ENCODE results near the gene SELENOW.
"Not testable (repeated sequence)": the region's sequence is repeated elsewhere in the genome, so short reads cannot be mapped to it uniquely, and the experiment has no call there.

The SELENOW gene

DNA sequence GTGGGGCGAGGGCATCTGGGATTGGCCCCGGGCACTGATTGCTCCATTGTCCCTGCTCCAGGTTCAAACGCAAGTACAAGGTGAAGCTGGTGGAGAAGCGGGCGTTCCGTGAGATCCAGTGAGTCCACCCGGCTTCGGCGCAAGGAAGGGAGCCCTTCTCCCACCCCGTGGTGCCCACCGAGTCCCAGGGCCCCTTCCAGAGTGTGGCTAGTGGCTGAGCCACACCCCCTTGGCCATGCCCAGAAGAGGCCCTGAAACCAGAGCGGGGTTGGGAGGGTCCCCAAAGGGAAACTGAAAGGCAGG is 21.9 kb upstream of the SELENOW start:
- in situ Hi-C loops (cut with MboI; ENCODE audit: low sequenced_read_pairs), result no loop called here

DNA sequence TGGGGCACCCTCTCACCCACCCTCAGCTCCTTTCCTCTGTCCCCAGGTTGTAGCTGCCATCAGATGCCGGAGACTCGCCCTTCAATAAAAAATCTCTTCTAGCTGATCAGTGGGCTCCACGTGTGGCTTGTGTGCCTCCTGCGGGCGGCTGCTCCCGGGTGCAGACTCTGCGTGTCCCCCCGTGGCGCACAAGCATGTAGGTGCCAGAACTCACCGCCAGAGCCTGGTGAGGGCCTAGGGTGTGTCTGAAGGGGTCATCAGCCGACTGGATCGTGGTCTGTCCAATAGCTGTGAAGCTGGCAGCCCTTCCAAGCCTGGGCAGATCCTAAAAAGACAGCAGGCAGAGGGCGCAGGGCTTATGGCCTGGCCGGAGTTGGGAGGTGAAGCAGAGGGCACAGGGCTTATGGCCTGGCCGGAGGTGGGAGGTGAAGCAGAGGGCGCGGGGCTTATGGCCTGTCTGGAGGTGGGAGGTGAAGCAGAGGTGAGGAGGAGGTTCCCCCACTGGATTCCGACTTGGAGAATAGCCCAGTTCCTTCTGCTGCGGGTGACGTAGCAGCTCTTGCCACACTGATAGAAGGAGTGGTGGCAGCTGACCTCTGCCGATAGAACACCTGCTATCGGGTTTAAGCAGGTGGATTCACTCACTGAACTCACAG is 21.4 kb upstream of the SELENOW start:
- in situ Hi-C loops (cut with MboI; ENCODE audit: low sequenced_read_pairs), result no loop called here

DNA sequence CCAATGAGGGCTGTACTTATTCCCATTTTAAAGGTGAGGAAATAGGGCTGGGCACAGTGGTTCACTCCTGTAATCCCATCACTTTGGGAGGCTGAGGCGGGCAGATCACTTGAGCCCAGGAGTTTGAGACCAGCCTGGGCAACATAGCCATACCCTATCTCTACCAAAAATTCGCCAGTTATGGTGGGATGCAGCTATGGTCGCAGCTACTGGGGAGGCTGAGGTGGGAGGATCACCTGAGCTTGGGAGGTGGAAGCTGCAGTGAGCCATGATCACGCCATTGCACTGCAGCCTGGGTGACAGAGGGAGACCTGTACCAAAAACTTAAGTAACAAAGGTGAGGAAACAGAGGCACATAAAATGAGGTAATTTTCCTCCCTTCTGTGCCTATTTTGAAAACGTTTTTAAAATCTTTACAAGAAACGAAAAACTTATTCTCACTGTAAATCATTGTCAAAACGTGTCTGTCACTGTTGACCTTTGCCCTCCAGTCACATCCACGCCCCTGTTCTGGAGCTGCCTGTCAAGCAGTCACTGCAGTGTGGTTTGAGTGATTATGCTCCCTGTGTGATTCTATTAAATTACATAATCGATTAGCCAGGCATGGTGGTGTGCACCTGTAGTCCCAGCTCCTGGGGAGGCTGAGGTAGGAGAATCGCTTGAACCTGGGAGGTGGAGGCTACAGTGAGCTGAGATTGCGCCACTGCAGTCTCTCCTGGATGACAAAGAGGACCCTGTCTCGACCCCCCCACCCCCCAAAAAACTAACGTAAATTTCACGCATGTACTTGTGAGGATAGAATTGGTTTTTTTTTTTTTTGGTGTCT is 20.7 kb upstream of the SELENOW start:
- in situ Hi-C loops (cut with MboI; ENCODE audit: low sequenced_read_pairs), result no loop called here

DNA sequence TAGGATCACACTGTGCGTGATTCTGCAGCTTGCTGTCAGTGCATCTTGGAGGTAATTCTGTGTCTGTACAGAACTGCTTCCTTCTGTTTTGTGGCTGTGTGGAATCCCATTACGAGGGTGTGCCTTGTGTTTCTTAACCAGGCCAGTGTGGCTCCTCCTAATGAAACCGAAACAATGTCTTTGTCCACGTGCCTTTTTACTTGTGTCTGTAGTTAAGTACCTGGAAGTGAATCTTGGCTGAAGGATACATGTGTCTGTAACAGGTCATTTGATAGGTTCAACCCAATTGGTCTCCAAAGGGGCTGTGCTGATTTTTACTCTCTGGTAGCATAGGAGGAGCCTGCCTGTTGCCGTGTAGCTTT is 20.1 kb upstream of the SELENOW start:
- in situ Hi-C loops (cut with MboI; ENCODE audit: low sequenced_read_pairs), result no loop called here

DNA sequence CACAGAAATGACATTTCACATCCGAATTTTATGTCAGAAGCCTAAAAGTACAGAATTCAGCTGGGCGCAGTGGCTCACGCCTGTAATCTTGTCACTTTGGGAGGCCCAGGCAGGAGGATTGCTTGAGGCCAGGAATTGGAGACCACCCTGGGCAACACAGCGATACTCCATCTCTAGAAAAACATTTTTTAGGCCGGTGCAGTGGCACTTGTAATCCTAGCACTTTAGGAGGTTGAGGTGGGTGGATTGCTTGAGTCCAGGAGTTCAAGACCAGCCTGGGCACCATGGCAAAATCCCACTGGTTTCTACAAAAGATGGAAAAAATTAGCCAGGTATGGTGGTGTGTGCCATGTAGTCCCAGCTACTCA is 17.9 kb upstream of the SELENOW start:
- in situ Hi-C loops (cut with MboI; ENCODE audit: low sequenced_read_pairs), result no loop called here

DNA sequence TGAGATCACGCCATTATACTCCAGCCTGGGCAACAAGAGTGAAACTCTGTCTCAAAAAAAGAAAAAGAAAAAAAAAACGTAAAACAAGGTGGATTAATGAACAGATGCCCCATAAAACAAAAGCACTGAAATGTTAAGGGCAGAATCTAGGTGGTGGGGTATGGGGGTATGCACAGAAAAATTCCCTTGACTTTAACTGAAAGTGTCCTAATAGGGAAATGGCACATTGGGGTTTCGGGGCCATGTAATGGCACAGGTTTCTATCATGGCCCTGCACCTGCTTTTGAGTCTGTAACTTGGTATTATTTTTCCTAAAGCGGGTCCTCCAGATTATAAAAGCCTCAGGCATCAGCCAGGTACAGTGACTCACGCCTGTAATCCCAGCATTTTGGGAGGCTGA is 16.9 kb upstream of the SELENOW start:
- in situ Hi-C loops (cut with MboI; ENCODE audit: low sequenced_read_pairs), result no loop called here

DNA sequence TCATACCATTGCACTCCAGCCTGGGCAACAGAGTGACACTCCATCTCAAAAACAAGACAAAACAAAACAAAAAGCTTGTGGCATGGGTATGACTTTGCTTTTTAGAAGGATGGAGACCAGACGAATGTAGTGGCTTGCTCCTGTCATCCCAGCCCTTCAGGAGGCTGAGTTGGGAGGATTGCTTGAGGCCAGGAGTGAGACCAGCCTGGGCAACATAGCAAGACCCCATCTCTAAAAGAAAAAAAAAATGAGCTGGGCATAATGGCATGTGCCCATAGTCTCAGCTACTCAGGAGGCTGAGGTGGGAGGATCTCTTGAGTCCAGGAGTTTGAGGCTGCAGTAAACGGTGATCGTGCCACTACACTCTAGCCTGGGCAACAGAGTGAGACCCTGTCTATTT is 16.4 kb upstream of the SELENOW start:
- in situ Hi-C loops (cut with MboI; ENCODE audit: low sequenced_read_pairs), result no loop called here

DNA sequence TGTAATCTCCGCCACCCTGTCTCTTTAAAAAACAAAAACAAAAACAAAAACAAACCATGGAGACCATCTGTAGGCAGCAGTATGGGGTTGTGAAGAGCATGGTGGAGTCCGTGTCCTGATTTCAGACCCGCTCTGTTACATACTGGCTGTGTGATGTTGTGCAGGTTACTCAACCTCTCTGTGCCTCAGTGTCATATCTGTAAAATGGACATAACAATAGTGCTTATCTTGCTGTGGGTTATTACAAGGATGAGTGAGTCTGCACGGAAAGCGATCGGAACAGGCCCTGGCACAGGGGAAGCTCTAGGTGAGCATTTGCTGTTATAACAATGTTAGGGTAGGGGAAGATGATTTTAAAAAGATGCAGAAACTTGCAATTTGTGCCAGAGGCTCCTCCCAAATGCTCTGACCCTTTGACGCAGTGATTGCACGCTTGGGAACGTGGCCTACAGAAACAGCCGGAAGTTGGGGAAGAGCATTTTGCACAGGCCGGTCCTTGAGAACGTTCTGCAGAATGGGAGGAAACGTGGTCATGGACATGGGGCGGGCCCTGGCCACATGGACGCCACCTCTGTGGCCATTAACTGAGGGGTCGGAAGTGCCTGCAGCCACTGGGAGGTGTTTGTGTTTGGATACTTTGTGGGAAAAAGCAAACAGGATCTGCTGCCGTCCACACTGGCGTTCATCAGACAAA is 15.7 kb upstream of the SELENOW start:
- in situ Hi-C loops (cut with MboI; ENCODE audit: low sequenced_read_pairs), result no loop called here

DNA sequence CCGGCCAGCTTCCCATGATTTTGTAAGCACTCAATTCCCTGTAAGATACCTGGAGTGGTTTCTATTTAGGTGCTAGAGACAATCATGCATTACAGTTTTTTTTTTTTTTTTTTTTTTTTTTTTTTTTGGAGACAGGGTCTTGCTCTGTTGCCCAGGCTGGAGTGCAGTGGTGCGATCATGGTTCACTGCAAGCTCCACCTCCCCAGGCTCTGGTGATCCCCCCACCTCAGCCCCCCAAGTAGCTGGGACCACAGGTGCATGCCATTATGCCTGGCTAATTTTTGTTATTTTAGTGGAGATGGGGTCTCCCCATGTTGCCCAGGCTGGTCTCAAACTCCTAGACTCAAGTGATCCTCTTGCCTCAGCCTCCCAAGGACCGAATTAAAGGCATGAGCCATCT is 13.8 kb upstream of the SELENOW start:
- in situ Hi-C loops (cut with MboI; ENCODE audit: low sequenced_read_pairs), result not testable (repeated sequence)

DNA sequence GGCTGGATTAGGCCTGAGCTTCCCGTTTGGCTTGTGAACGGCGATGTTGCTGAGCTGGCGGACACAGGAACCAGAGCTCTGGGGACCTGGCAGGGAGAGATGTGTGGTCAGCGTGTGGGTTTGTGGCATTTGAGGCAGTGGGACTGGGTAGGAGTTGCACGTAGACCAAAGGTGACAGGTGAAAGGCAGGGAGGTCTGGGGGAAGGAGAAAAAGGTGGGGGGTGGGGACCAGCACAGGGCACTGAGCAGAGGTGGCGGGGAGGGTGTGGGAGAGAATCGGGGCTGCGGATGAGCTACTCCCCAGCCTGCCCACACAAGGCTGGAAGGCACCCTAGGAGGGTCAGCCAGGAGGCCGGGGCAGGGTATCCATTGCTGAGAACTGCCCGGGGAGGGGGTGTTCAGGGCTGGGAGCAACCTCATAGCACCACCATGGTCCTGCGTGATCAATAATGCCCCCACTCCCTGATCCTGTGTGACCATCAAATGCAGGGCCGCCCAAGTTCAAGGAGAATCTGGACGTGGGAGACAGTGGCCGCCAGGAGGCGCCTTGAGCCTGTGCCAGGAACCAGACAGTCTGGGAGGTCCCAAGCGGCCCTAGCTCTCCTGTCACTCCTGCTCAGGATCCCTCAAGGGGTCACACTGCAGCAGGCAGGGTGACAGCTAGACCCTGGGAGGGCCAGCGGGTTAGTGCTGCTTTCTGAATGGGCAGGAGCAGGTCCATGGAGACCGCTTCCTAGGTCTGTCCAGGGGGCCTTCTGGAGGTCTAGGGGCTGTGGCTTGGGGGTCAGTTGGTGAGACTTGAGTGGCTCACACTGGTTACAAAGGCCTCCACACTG is 12.8 kb upstream of the SELENOW start:
- in situ Hi-C loops (cut with MboI; ENCODE audit: low sequenced_read_pairs), result no loop called here

DNA sequence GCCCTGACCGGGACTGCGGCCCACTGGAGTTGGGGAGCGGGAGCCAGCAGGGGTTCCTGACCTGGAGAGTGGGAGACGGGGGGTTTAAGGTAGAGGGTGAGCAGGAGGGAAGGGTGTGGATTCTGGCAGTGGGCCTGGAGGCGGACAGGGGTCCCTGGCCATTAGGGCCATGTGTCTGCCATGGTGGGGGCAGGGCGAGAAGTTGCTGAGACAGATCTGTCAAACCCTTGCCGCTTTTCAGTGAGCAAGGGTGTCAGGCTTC is 12.2 kb upstream of the SELENOW start:
- in situ Hi-C loops (cut with MboI; ENCODE audit: low sequenced_read_pairs), result no loop called here

DNA sequence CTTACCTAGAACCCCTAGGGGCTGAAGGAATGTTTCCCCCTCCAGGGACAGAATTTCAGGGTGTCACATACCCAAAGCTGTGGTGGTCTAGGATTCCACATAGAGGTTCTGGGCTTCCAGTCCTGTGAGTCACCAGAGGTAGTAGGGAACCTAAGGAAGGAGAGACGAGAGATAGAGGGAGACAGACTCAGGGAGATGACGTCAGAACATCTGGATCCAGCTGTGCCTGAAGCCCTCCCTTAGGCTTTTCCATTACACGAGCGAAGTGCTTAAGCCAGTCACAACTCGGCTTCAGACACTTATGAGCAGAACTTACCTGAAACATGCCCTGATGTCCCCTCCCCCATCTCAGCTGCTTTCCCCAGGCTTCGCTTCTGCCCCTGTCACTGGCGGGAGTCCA is 11.8 kb upstream of the SELENOW start:
- in situ Hi-C loops (cut with MboI; ENCODE audit: low sequenced_read_pairs), result no loop called here

DNA sequence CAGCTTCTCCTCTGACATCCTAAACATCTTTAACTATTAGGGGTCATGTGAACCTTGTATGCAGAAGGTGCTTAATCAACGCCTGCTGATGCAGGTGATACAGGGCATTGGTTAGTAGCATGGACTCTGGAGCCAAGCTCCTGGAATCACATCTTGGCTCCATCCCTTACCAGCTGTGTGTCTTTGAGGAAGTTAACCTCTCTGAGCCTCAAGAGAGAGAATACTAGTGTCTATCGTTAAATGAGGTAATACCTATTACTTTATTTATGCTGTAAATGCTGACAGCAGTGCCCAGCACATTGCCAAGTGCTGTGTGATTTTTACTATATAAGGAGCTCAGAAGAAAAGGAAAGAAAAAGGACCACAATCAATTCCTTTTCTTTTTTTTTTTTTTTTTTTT is 11.2 kb upstream of the SELENOW start:
- in situ Hi-C loops (cut with MboI; ENCODE audit: low sequenced_read_pairs), result no loop called here

DNA sequence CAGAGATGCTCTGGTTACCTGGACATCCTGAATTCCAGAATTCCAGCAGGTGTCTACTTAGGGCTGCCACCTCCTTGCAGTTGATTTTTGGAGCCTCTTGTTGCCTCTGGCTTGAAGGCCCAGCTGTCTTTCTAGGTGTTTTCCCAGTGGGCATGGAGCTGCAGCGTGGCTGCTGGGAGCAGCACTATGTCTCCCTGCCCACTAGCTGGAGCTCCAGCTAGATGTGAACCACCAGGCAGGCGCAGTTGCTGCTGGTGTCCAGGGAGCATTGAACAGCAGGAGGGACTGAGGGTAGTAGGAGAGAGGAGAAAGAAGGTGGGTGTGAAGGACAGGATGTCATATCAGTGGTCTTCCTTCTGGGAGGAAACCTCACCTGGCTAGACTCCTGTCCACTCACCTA is 9.9 kb upstream of the SELENOW start:
- in situ Hi-C loops (cut with MboI; ENCODE audit: low sequenced_read_pairs), result no loop called here

DNA sequence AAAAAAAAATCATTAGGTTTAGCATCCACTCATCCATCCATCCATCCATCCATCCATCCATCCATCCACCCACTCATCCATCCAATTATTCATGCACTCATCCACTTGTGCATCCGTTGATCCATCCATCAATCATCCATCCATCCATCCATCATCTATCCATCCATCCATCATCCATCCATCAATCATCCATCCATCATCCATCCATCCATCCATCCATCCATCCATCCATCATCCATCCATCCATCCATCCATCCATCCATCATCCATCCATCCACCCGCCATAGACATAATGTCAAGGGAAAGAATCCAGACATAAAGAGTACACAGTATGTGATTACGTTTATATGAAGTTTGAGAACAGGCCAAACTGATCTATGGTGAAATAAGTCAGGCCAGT is 9.0 kb upstream of the SELENOW start:
- in situ Hi-C loops (cut with MboI; ENCODE audit: low sequenced_read_pairs), result no loop called here

DNA sequence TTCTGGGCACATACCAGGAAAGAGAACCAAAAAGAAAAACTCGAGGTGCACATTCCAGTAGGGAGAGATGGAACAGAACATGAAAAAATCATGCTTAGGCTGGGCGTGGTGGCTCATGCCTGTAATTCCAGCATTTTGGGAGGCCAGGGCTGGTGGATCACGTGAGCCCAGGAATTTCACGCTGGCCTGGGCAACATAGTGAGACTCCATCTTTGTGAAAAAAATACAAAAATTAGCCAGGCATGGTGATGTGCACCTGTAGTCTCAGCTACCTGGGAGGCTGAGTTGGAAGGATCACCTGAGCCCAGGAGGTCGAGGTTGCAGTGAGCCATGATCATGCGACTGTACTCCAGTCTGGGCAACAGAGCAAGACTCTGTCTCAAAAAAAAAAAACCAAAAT is 7.2 kb upstream of the SELENOW start:
- in situ Hi-C loops (cut with MboI; ENCODE audit: low sequenced_read_pairs), result not testable (repeated sequence)

DNA sequence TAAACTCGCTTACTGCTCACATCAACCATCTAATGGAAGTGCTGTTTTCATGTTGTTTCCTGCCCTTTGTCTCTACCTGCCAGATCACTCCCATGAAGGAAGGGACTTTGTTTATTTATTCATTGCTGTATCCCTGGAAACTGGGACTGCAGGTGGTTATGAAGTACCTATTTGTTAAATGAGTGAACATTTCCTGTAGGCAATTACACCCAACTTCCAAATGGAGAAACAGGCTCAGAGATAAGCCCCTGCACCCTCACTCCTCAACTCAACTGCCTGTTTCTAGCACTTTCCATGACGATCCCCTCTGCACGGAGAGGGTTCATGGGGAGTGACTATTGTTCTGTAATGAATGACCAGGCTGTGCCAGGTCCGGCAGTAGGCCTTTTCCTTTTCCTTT is 1.9 kb upstream of the SELENOW start:
- in situ Hi-C loops (cut with MboI; ENCODE audit: low sequenced_read_pairs), result no loop called here

DNA sequence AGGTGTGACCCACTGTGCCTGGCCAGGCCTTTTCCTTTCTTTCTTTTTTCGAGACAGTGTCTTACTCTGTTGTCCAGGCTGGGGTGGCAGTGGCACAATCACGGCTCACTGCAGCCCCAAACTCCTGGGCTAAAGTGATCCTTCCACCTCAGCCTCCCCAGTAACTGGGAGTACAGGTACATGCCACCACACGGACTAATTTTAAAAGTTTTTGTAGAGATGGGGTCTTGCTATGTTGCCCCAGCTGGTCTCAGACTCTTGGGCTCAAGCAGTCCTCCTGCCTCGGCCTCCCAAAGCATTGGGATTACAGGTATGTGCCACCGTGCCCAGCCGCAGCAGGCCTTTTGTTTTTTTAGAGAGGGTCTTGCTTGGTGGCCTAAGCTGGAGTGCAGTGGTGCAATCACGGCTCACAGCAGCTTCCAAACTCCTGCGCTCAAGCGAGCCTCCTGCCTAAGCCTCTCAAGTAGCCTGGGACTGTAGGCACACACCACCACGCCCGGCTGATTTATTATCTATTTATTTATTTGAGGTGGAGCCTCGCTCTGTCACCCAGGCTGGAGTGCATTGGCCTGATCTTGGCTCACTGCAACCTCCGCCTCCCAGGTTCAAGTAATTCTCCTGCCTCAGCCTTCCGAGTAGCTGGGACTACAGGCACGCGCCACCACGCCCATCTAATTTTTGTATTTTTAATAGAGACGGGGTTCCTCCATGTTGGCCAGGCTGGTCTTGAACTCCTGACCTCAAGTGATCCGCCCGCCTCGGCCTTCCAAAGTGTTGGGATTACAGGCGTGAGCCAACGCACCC is 1.1 kb upstream of the SELENOW start:
- in situ Hi-C loops (cut with MboI; ENCODE audit: low sequenced_read_pairs), result not testable (repeated sequence)

DNA sequence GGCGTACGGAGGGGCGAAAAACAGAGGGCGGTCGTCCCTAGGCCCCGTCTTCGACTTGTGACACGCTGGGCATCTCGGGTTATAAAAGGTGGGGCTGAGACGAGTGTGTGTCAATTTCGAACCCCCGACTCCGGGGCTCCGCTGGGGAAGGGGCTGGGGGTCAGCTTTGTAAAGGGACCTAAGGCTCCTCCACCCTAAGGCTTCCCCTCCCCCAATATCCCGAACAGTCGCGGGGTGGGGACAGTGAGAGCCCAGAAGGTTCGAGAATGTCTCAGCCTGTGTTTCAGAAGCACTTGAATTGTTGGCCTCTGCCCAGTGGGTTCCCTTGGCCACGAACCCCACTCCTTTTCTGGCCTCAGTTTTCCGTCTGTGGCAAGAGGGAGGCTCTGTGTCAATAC is 450 bp downstream of the SELENOW start:
- in situ Hi-C loops (cut with MboI; ENCODE audit: low sequenced_read_pairs), result no loop called here

DNA sequence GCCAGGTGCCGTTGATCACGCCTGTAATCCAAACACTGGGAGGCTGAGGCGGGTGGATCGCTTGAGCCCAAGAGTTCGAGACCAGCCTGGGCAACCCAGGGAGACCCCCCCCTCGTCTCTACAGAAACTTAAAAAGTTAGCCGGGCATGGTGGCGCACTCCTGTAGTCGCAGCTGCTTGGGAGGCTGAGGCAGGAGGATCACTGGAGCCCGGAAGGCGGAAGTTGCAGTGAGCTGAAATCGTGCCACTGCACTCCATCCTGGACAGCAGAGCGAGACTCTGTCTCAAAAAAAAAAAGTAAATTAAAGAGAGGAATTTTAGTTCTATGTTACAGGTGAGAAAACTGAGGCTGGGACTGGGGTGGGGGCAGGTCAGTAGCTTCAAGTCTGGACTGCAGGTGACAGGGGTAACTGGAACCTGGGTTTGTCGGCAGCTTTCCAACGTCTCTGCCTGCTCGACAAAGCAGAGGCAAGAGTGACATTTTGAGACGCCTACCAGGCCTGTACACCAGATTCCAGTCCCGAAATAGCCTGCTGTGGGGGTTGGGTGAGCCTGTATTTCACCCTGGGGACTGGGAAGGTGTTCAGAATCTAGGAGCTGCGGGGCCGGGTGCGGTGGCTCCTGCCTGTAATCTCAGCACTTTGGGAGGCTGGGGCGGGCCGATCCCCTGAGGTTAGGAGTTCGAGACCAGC is 1.2 kb downstream of the SELENOW start:
- in situ Hi-C loops (cut with MboI; ENCODE audit: low sequenced_read_pairs), result no loop called here

DNA sequence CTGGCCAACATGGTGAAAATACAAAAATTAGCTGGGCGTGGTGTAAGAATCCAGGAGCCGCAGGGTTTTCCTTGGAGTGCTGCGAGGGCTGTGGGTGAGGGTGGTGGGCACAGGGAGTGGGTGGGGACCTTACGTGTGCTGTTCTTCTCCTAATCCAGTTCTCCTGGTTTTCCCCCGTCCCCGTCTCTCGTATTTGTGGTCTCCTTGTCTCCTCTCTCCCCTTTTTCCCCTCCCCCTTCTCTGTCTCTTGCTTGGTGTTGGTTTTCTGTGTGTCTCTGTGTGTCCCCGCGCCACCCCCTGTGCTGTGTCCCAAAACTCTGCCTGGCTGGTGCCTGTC is 1.7 kb downstream of the SELENOW start:
- in situ Hi-C loops (cut with MboI; ENCODE audit: low sequenced_read_pairs), result no loop called here
